ENCODE results near the gene UNC80.

UNC80 gene

DNA sequence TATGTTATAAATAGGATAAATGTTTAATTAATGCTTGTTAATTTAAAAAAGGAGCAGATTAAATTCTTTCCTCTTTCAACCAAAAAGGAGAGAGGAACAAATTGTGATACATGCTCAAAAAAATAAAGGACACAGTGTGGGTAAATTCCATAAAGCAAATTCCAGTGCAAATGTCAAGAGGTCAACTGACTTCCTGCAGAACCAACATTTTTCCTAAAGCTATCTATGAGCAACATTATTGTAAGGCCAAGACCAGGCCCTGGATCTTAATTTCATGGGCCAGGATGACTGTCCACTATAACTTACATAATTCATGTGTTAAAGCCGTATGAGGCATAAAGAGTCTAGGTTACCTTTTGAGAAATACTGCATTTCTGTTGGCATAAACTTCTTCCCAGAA is 136.9 kb downstream of the UNC80 start:
- no peak for DNase-seq (ENCODE audit: low read depth)

DNA sequence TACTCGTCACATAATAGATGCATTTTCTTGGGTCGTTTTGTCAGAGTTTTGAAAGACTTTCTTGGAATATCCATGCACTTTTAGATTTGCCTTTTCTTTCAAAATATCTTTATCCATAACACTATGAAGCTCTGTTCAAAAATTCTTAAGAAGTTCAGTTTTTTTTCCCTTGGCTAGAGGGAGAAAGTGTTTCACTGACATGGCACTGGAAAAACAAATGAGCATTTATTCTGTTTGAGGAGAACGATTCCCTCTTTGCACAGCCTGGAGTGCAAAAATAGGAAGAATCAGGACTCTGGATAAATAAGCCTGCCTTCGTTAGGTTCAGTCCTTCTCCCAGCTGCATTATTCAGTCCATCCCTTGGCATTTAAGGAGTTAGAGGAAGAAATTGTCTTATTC is 139.9 kb downstream of the UNC80 start:
- no peak for DNase-seq (ENCODE audit: low read depth)

DNA sequence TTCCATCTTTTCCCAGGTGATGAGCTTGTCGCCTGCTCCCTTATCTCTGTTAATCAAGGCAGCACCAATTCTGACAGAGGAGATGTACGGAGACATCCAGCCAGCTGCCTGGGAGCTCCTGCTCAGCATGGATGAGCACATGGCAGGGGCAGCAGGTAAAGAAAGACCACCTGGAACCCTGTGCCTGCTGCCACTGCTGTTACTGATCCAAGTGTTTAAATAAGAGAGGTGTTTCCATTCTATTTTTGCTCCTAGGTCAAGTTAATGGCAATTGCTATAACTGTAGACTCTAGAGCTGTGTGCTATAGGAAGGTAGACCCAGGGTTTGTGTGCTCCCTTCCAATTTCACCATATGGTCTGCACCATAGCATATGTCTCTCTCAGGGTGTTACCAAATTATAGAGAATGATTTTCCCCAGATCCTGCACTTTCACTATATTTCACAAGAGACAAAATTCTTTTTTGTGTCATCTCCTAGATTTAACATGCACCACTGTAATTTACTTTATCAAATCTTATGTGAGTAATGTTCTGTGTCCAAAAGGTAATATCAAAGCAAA is 142.2 kb downstream of the UNC80 start:
- DNase-seq (ENCODE audit: low read depth), result no peak

DNA sequence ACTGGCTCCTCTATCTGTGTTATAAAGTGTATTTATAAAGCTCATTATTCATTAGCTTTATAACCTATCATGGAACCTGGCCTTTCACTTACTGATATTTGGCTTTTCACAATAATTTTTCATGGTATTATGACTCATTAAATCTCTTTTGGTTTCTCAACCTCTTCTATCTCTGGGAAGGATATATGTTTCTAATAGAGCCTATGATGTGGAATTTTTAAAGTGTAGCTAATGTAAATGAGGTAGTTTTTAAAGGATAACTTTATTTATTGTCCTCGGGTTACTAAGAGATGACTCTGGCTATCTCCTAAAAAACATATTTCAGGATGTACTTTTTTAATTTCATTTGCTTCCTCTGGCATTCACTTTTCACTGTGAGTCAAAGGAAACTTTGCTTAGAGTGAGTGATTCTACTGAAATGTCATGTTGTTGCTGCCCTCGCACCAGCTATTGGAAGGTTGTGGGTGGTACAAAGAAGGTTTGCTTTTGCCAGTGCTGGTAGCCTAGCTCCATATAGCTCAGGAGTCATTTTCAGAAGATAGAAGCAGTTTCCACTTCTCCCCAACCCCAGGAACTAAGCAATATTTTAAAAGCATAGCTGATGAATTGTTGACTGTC is 145.6 kb downstream of the UNC80 start:
- DNase-seq (ENCODE audit: low read depth), result no peak

DNA sequence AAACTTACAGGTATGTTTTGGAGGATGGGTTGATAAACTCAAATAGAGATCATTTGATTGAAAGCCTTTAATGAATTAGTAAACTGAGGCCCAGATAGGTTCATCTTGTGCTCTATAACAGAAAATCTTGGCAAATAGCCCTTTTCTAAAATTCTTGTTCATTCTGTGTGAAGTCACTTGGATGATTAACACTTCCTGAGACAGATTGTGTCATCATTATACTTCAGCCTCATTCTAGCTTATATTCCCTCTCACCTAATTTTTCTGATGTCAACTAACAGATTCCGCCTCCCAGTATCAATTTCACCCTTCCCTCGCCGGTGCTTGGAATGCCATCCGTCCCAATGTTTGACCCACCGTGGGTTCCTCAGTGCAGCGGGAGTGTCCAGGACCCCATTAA is 146.6 kb downstream of the UNC80 start:
- no peak for DNase-seq (ENCODE audit: low read depth)

DNA sequence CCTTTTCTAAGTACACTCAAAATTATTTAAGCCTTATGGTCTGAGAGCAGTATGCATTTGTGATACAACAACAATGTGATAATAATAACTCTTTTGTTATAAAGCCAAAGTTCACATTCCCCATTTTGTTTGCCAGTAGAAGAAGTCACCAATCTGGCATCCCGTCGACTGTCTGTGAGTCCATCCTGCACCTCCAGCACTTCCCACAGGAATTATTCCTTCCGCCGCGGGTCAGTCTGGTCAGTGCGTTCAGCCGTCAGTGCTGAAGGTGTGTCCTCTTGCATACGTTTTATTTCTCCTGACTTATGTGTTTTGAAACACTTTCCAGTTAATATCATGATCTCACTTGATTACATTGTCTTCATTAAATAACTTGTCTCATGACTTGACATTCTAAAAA is 150.5 kb downstream of the UNC80 start:
- DNase-seq (ENCODE audit: low read depth), result no peak

DNA sequence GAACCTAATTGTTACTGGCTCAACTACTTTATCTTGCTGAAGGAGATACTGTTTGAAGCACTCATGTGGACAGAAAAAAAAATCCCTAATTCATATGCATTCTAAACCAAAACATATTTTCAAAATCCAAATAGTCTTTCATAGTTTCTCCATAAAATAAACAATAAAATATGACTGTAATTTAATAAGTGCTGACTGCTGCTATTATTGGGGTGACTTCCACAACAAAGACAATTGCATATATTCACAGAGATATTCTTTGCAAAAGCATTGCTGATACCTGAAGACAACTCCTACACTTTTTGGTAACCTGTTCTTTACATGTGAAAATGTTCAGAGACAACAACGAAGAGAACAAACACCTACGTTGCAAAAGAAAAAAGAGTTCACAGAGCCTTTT is 157.7 kb downstream of the UNC80 start:
- no peak for DNase-seq (ENCODE audit: low read depth)

DNA sequence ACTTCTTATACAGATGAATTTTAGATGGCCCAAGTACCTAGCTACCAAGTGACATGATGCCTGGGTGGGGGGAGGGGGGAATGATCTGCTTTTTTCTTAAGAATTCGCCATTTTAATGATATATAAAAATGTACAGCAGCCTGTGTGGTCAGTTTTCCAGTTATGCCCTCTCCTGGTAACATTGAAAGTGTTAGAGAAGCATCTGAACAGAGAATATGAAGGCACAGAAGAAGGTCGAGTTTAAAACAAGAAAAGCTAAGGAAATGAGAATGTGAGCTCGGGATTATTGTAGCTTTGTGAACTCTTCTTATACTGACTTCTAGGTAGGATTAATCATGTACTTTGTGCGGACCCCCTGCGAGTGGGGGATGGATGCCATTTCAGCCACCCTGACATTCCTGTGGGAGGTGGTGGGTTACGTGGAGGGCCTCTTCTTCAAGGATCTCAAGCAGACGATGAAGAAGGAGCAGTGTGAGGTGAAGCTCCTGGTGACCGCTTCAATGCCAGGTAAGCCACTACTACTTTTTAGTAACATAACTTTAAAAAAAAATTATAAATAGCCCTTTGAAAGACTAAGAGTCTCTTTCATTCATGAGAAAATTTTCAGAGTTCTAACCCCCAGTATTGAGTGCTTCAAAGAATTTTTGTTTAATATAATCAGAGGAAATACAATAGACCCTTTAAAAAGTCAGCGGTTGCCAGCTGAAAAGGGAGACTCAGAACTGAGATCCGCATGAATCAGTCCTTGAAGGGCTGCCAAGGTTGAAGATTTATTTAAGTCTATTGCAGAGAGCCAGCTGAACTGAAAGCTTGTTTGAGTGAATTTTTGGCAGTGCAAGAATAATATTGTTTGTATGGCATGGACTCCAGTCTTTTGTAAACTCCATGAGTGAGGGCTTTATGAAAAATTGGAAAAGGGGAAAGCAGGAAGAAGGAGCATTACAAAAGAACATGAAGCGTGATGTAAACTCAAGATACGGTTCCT is 162.2 kb downstream of the UNC80 start:
- peak; percentile 42 for DNase-seq (ENCODE audit: low read depth)

DNA sequence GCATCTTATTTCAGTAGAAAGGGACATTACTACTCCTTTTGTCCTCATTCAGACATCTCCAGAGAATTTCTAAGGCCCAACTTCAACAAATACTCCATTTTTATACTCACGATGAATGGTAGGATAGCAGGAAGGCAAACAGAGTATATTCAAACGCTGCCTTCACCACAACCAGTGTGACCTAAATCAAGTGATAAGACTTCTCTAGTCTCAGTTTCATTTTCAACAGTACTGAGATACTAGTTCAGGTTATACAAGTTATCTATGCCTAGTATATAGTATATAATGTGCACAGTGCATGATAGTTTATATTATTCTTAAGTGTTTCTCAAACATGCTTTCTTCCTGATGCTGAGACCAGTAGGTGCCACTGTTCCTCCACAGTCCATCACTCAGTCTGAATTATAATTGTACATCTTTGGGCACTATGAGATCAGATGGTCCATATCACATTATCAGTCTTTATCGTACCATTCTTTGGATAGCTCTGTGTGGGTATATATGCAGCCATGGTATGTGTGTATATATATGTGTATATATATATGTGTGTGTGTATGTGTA is 164.6 kb downstream of the UNC80 start:
- DNase-seq (ENCODE audit: low read depth), result no peak

DNA sequence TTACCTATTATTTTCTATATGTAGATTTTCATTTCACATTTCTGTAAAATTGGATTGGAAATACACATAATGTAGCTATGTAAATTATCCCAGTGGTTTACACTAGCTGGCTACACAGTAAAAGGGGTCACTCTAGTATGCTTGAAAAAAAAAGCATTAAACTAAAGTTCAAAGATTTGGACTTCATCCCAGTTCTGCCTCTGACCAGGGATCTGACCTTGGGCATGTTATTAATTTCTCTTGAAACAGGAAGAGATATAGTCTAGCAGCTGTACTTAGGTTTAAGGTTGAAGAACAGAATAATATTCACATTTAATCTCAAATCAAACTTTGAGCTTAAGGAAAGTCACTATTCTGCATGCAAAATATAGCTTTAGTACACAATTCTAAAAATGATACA is 166.3 kb downstream of the UNC80 start:
- no peak for DNase-seq (ENCODE audit: low read depth)

DNA sequence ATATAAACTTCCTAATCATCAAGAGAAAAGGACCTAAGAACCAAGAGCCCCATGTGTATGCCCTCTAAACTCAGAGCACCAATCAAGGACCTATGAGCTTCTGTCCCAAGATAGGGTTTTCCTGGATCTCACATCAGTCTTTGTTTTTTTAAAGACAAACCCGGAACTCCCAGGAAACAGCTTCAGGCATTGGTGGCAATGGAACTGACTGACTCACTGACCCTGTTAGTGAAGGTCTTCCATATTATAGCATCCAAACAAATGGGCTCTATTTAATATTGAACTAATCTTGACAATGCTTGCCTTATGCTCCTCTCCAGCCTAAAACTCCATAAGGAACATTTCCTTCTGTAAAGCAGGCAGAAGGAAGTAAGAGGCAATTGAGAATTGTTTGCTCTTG is 167.3 kb downstream of the UNC80 start:
- DNase-seq (ENCODE audit: low read depth), result no peak

DNA sequence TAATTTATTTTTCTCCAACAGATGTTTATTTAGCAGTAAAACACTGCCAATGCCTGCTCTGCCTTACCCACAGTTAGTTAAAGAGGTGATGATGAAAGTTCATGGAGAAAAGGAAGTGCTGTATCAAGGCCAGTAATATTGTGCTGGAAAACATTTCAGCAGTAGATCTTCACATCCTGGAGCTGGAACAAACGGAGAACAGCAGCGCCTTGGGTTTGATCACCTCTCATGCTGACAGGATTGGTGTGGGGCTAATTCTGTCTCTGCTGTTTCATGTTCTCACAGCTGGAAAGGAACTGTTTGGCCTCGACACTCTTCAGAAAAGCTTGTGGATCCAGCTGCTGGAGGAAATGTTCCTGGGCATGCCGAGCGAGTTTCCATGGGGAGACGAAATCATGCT is 169.3 kb downstream of the UNC80 start:
- DNase-seq (ENCODE audit: low read depth), result no peak

DNA sequence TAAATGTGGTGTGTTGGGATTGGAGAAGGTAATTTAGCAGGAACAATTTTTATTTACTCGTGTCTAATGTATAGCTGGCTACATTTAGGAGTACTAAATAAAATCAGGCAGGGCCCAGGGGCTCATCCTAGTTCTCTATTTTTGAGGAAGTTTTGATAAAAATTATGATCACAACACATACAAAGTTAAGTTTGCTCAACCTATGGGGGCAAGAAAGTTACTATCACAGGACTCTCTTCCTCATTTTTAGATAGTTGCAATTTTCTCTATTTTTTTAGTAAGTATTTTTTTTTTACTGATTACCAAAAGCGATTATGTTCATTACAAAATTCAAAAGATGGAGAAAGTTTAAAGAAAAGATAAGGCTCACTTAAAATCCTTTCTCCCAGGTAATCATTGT is 170.8 kb downstream of the UNC80 start:
- DNase-seq (ENCODE audit: low read depth), result no peak

DNA sequence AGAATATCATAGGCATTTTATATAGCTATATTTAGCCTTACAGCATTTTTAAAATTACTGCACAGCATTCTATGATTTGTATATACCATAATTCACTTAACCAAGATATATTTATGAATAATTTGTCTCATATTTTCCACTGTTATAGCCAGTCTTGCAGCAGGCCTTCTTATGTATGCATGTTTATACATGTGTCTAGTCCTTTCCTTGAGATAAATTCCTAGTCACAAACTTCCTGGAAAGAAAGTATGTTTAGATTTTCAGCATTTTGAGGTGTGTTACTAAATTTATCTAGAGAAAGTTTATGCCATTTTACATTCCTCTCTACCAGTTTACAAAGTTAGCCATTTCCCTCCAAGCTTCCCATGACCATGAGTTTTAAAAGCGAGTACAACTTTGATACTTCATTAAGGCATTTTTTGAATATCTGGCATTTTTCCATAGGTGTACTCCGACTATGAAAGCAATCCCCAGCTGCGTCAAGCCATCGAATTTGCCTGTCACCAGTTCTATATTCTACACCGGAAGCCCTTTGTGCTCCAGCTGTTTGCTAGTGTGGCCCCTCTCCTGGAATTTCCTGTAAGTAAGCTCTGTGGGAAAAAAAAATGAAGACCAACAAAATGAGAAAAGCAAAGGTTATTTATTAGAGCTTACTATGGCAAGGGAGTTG is 171.4 kb downstream of the UNC80 start:
- no peak for DNase-seq (ENCODE audit: low read depth)

DNA sequence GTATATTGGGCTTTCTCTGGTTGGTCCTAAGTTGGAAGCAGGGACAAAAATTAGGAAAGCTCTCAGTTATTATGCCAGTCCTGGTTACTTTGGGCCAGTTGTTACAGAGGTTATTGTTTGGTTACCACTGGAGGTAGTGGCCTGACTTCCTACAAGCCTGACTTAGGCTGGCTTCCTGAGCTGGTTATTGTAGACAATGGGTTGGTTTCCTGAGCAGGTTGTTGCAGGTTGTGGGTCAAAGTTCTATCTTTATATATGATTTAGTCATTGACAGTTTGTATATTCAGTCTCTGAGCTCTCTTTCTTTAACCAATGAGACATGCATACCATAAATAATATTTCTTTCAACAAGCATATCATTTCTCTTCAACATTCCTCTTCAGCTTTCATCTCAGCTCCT is 172.1 kb downstream of the UNC80 start:
- no peak for DNase-seq (ENCODE audit: low read depth)

DNA sequence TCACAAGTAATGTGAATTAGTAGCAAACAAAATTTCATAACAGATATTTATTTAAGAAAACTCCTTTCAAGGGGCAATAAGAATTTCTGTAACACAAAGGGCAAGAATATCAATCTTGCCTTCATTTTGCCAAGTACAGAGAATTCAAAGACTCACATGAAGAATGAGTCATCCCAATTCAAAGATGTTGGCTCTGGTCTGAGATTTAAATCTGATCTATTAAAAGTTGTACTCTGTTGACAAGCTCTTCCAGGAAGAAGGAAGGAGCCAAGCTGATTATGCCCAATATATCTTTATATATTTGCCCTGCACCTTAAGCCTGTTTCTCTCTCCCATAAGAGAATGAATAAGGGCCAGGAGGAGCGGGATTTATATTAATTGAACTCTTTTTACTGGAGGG is 174.9 kb downstream of the UNC80 start:
- no peak for DNase-seq (ENCODE audit: low read depth)

DNA sequence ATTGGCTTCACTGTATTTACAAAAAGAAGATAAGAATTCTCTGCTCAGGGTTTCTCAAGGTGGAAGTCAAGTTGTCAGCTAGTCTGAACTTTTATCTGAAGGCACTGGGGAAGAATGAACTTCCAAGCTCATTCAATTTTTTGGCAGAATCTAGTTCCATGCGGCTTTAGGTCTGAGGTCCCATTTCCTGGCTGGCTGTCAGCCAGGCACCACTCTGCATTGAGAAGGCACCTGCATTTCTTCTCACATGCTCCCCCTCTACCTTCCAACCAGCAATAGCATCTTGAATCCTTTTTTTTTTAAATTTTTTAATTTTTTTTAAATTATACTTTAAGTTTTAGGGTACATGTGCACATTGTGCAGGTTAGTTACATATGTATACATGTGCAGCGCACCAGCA is 184.6 kb downstream of the UNC80 start:
- no peak for DNase-seq (ENCODE audit: low read depth)

DNA sequence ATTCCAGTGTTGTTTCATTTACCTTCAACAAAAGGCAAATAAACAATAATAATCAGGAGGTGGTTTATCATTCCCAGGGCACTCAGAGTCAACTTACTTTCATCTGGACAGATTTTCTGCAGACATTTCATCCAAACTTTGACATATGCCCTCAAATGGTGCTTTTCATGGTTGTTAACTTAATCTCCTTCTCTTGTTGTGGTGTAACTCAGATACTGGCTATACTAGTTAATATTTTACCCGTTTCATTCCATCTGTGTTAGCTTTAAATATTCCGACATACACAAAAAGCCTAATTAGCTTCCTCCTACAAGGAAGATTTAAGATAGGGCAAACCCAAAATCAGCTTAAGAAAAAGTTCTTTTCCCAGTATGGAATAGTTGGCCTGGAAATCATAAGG is 186.4 kb downstream of the UNC80 start:
- DNase-seq (ENCODE audit: low read depth), result no peak

DNA sequence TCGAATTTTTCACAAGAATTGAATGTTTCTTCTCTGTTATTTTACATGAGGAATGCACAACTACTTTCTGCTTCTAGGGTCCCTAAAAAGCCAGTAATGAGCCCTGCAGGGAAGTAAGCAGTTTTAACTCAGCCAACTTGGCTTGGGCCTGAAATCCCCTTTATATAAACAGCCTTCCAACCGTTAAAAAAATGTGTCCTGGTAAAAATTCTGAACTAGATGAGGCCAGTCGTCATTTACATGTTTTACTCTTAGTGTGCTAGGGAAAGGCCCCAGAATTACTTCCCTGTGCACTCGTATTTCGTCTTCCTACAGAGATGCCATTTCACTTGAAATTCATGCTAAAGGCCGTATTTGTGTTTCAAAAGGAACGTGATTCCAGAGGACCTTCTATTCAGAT is 188.4 kb downstream of the UNC80 start:
- no peak for DNase-seq (ENCODE audit: low read depth)

DNA sequence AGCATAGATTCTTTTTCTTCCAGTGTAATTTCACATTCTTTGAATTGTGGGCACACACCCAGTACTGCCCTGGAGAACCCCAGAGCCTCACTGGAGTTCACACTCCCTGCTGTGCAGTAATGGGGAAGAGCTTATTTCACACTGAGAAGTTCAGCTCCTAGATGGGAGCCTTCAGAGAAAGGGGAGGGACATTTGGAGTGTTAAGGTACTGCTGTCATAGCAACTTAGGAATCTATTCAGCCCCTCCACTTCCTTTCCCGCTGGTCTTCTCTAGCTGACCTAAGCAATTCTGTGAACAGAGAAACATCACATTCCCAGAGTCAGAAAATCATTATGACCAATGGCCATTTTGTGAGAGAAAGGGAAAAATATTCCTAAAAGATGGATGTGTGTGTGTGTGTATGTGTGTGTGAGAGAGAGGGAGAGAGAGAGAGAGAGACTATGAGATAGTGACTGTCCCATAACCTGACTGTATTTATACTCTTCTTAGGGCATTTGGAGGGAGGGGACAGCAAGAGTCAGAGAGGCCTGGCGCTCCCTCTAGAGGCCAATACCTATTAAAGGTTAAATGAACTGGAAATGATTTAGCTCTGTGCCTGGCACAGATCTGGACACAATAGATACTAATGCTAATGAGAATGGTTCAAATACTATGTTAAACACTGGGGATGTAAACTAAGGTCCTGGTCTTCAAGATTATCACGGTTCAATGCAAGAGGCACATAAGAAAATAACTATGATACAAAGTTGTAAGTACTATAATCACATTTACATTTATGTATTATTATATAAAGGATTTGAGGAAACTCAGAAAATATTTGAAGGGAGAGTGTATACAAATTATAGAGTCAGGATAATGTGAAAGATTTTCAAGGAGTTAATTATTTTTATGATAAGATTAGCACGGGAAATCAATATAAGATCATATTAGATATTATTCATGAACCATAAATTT is 189.3 kb downstream of the UNC80 start:
- DNase-seq (ENCODE audit: low read depth), result peak; percentile 55

DNA sequence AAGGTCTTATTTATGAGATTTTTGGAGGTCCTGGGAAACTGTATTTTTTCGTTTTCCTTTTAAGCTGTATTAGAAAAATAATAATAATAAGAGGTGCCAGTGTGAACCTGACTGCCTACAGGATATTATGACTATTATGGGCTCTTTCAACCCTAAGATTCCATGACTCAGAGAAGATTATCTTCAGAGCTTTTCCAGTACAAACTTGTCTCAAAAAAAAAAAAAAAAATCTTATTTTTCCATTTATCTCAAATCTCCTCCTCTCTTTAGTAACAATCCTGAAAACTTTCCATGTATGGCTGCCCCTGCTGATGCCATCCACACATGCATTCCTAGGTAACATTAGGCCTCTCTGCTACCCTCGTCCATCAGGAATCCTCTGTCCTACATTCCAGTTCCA is 194.1 kb downstream of the UNC80 start:
- DNase-seq (ENCODE audit: low read depth), result no peak
